Smooth muscle cell (in vitro differentiated cells): Measurements from ENCODE around the gene ZFYVE9. TPM values are rescaled to one million over a fixed set of nuclear protein-coding genes. Genes with fewer than 3 reads are reported as not detected.
"Not testable (repeated sequence)": the region's sequence is repeated elsewhere in the genome, so short reads cannot be mapped to it uniquely, and the experiment has no call there.

Source experiments
- DNase-seq: peaks from one replicate; lab custom pipeline; 2025; ENCODE audit not compliant: unreplicated experiment; lab: John Stamatoyannopoulos, UW
- H2AFZ ChIP-seq: fragments of 200-600 bp; sonication (generic); 2 replicates; pipeline ENCODE4 v1.6.0; 2016; ENCODE audit warnings: antibody characterized with exemption, low read depth, mild to moderate bottlenecking
- H3F3A ChIP-seq: fragments of 200-600 bp; sonication (generic); 2 replicates; pipeline ENCODE4 v1.6.0; 2017; ENCODE audit warnings: antibody characterized with exemption, low read depth
- H3K27ac ChIP-seq: fragments of 200-600 bp; sonication (generic); 2 replicates; pipeline ENCODE4 v1.5.1; 2016; ENCODE audit warnings: low read depth, mild to moderate bottlenecking
- H3K27me3 ChIP-seq: fragments of 200-600 bp; sonication (generic); 2 replicates; pipeline ENCODE4 v1.6.1; 2016; ENCODE audit warnings: low read depth, mild to moderate bottlenecking
- H3K36me3 ChIP-seq: fragments of 200-600 bp; sonication (generic); 2 replicates; pipeline ENCODE4 v1.5.1; 2016; ENCODE audit warnings: low read depth
- H3K4me1 ChIP-seq: fragments of 200-600 bp; sonication (generic); 2 replicates; pipeline ENCODE4 v1.5.1; 2016; ENCODE audit warnings: low read depth
- H3K4me2 ChIP-seq: fragments of 200-600 bp; sonication (generic); 2 replicates; pipeline ENCODE4 v1.6.0; 2016; ENCODE audit warnings: mild to moderate bottlenecking
- H3K4me3 ChIP-seq: fragments of 200-600 bp; sonication (generic); 2 replicates; pipeline ENCODE4 v1.5.1; 2016; ENCODE audit warnings: mild to moderate bottlenecking
- H3K79me2 ChIP-seq: fragments of 200-600 bp; sonication (generic); 2 replicates; pipeline ENCODE4 v1.6.0; 2016; ENCODE audit warnings: low read depth, mild to moderate bottlenecking
- H3K9ac ChIP-seq: fragments of 200-600 bp; sonication (generic); 2 replicates; pipeline ENCODE4 v1.6.0; 2016; ENCODE audit warnings: low read depth
- H3K9me3 ChIP-seq: fragments of 200-600 bp; sonication (generic); replicated peaks from 2 replicates; pipeline ENCODE4 v1.5.1; 2016; ENCODE audit warnings: low read depth
- H4K20me1 ChIP-seq: fragments of 200-600 bp; sonication (generic); 2 replicates; pipeline ENCODE4 v1.6.0; 2016; ENCODE audit warnings: low read depth
- CTCF ChIP-seq: fragments of 200-600 bp; sonication (generic); IDR thresholded peaks from 2 replicates; pipeline ENCODE4 v1.5.1; 2017; ENCODE audit warnings: borderline replicate concordance, mild to moderate bottlenecking, antibody characterized with exemption; ENCODE audit not compliant: insufficient read depth, poor library complexity, severe bottlenecking
- WGBS: methylation state at CpG from one replicate; pipeline ENCODE4 v1.1.7; 2016; ENCODE audit warnings: low lambda C conversion rate; 5-methylcytosine and 5-hydroxymethylcytosine counted together
- polyA plus RNA-seq: library from polyadenylated mRNA; unstranded; fragments of >200 nt; fragmentation: Nextera tagmentation; extraction: Ambion mirVana; gene quantifications from 2 replicates; pipeline ENCODE4 v1.2.1, GENCODE V29; 2016
- total RNA-seq: library from RNA; depleted of rRNA; stranded (reverse); fragments of >200 nt; gene quantifications from 2 replicates; pipeline ENCODE4 v1.2.3, GENCODE V29; 2014

Gene ZFYVE9
- total and polyA plus RNA-seq, 2 experiments from 2014 or later = 2.7 to 19.1 TPM

- no peak for DNase-seq
- H3K4me2 ChIP-seq = no peak overlapping the region
- H3F3A ChIP-seq = no peaks in the 10 kb centered on the region
- no peak for TF ChIP-seq CTCF
- H4K20me1 ChIP-seq = peaks cover 17% of the 10 kb centered on the region
- no peak overlapping the region for H3K27ac ChIP-seq
- H3K9ac ChIP-seq = no peak overlapping the region
- H3K4me1 ChIP-seq = no peaks in the 10 kb centered on the region
- H3K4me3 ChIP-seq = no peak overlapping the region
- H3K79me2 ChIP-seq = peaks cover 4% of the 10 kb centered on the region
- WGBS = 74% methylated on average over 5 of the region's 5 CpGs
- H3K27me3 ChIP-seq = no peaks in the 10 kb centered on the region
- H2AFZ ChIP-seq = no peak overlapping the region
- H3K9me3 ChIP-seq = no peaks in the 10 kb centered on the region
- H3K36me3 ChIP-seq = no peaks in the 10 kb centered on the region
Observed at GRCh38 chr1:52204696-52205095, 62.8 kb downstream of the ZFYVE9 start.

- H2AFZ ChIP-seq, H3K79me2 ChIP-seq, H3K27ac ChIP-seq, H3F3A ChIP-seq, H3K9ac ChIP-seq, H3K4me2 ChIP-seq, H3K9me3 ChIP-seq, H3K4me1 ChIP-seq, DNase-seq, H3K36me3 ChIP-seq, H3K4me3 ChIP-seq, H3K27me3 ChIP-seq: not testable (repeated sequence)
- 99% methylated on average over 8 of the region's 8 CpGs for WGBS
- H4K20me1 ChIP-seq = peaks cover 17% of the 10 kb centered on the region
Observed at GRCh38 chr1:52206686-52207085, 64.8 kb downstream of the ZFYVE9 start.

- WGBS = 90% methylated on average over 2 of the region's 2 CpGs
- Histone ChIP-seq H3K27me3 (no peaks in the 10 kb centered on the region), H2AFZ (no peak overlapping the region), H3K79me2 (peaks cover 7% of the 10 kb centered on the region), H3F3A (no peaks in the 10 kb centered on the region), H3K36me3 (no peaks in the 10 kb centered on the region), H4K20me1 (peaks cover 11% of the 10 kb centered on the region), H3K27ac (no peak overlapping the region), H3K4me1 (no peaks in the 10 kb centered on the region), H3K9me3 (no peaks in the 10 kb centered on the region), H3K4me2 (no peak overlapping the region), H3K9ac (no peak overlapping the region), H3K4me3 (no peak overlapping the region)
- DNase-seq = no peak
- TF ChIP-seq CTCF = no peak
Observed at GRCh38 chr1:52209429-52209828, 67.5 kb downstream of the ZFYVE9 start.

GRCh38 chr1:52210044-52210443, 68.2 kb downstream of the ZFYVE9 start:
- WGBS = 90% methylated on average over 3 of the region's 3 CpGs
- no peak overlapping the region for H3K4me3 ChIP-seq
- DNase-seq = no peak
- H2AFZ ChIP-seq = no peak overlapping the region
- H3F3A ChIP-seq = no peaks in the 10 kb centered on the region
- H3K4me2 ChIP-seq = no peak overlapping the region
- H4K20me1 ChIP-seq = peaks cover 12% of the 10 kb centered on the region
- H3K27ac ChIP-seq = no peak overlapping the region
- H3K36me3 ChIP-seq = no peaks in the 10 kb centered on the region
- H3K9ac ChIP-seq = no peak overlapping the region
- H3K9me3 ChIP-seq = no peaks in the 10 kb centered on the region
- H3K27me3 ChIP-seq = no peaks in the 10 kb centered on the region
- no peaks in the 10 kb centered on the region for H3K4me1 ChIP-seq
- TF ChIP-seq CTCF = no peak
- peaks cover 7% of the 10 kb centered on the region for H3K79me2 ChIP-seq
